ENCODE results near the gene FLT3.

- TF ChIP-seq EZH2 (IDR thresholded peaks at IDR 0.05) (no peak), POLR2AphosphoS5 (IDR thresholded peaks at IDR 0.05; ENCODE audit: borderline replicate concordance, low read depth, low read length) (no peak), FOXP2 (optimal IDR thresholded peaks at IDR 0.05; ENCODE audit: control extremely low read depth, extremely low read length, insufficient read depth) (no peak)
Observed at GRCh38 chr13:27971236-27971645, 129.1 kb downstream of the FLT3 start.

Data from SK-N-MC (cell line).